ENCODE data around the gene TEAD2. TPM values are rescaled to one million over a fixed set of nuclear protein-coding genes. Genes with fewer than 3 reads are reported as not detected.

TEAD2 gene
- polyA plus RNA-seq, 1 donor: 54.4 TPM

DNA sequence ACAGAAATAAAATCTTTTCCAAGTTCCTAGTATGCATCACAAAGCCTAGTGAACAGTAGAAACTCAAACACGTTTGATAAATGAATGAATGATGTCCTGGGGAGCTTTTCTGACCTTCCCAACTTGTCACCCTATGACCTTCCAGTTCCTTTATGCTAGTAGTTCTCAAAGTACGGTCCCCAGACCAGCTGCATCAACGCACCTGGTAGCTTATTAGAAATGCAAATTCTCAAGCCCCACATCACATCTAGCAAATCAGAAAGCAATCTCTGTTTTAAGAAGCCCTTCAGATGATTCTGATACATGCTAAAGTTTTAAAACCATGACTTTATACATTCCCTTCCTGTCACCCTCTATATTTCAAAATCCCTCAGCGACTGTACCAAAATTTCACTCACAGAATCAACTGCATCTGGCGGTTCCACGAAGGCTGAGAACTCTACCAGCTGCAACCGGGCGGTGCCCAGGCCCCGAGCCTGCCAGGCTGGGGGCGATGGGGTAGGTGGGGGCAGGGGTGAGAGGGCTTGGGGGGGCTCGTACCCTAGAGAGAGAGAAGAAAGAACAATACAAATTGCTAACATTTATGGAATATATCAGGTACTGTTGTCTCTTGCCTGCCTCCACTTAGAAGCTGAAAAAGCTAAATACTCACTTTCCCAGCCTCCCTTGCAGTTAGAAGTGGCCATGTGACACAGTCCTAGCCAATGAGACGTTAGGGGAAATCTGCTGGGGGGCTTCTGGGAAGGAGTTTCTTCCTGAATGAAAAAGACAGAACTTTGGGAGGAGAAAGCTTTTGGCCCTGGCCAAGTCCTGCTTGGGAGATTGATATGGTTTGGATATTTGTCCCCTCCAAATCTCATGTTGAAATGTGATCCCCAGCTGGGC is 13.7 kb downstream of the TEAD2 start:
- DNase-seq (ENCODE audit: low read depth): no peak

DNA sequence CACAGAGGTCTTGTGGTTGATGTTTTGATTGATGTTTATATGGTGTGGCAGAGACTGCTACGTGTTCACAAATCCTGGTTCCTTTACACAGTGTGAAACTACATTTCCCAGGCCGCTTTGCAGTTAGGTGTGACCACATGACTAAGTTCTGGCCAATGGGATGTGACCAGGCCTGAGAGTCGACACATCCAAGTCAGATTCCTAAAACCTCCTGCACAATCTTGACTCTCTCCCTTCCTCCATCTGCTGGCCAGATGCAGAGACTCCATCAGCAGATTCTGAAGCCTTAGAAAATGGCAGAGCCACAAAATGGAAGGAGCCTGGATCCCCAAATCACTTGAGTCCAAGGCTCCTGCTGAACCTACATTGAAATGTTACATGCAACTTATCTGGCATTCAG is 14.4 kb downstream of the TEAD2 start:
- no peak for DNase-seq (ENCODE audit: low read depth)

- DNase-seq (ENCODE audit: low read depth): no peak
These were observed 15.0 kb downstream of the TEAD2 start for GRCh38 chr19:49347191-49347590.

- DNase-seq (ENCODE audit: low read depth): no peak
These were observed 17.5 kb downstream of the TEAD2 start for GRCh38 chr19:49344505-49345423.

GRCh38 chr19:49343123-49343522 is 19.1 kb downstream of the TEAD2 start:
- DNase-seq (ENCODE audit: low read depth): no peak

DNA sequence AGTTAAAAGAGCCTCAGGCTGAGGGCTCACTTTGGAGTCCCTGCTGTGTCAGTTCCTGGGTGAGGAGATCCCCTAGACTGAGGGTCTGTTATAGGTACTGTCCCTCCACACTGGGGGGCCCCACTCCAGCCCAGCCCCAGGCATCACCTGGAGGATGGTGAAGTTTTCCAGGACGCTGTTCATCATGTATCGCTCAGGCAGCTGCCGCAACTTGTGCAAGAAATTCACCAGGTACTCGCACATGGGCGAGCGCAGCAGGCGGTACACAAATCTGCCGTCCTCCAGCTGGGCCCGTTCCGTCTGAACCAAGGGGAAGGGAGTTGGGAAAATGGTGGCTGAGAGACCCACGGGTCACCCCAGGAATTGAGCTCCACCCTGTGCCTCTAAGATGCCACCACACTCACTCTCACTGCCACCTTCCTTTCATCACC is 19.9 kb downstream of the TEAD2 start:
- DNase-seq (ENCODE audit: low read depth): no peak

DNA sequence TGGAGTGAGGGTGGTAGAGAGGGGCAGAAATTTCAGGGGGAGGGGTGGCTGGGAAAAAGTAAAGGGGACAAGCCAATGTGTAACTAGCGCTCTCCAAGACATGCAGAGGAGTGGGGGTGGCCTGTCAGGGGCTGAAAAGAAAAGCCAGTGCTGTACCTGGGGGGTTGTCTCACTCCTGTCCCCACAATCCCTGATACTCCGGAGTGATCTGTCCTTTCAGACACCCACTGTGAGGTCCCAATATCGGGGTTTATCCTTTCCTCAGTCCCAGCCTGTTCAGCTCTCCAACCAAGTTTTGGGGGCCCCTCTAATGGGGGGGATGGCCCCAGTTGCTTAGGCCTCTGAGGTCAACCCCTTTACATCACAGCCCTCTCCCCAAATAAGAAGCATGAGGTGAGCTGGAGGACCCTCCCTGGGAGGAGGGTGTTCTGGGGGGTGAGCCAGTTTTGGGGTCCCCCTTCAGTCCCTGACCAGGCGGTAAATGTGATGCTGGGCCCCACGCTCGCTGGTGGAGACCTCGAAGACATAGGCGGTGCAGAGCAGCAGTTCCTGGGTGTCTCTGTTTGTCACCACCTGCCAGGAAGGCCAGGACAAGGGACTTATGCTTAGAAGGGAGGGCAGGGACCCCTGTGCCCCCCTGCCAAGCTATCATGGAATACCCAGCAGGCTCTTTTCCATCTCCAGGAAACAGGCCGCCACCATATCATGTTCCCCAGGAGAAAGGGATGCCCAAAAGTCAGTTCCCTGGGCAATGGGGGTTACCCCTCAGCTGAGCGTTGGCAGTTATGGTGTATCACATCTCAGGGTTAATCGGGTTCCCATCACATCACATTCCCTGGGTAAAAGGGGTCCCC is 21.1 kb downstream of the TEAD2 start:
- no peak for DNase-seq (ENCODE audit: low read depth)

DNA sequence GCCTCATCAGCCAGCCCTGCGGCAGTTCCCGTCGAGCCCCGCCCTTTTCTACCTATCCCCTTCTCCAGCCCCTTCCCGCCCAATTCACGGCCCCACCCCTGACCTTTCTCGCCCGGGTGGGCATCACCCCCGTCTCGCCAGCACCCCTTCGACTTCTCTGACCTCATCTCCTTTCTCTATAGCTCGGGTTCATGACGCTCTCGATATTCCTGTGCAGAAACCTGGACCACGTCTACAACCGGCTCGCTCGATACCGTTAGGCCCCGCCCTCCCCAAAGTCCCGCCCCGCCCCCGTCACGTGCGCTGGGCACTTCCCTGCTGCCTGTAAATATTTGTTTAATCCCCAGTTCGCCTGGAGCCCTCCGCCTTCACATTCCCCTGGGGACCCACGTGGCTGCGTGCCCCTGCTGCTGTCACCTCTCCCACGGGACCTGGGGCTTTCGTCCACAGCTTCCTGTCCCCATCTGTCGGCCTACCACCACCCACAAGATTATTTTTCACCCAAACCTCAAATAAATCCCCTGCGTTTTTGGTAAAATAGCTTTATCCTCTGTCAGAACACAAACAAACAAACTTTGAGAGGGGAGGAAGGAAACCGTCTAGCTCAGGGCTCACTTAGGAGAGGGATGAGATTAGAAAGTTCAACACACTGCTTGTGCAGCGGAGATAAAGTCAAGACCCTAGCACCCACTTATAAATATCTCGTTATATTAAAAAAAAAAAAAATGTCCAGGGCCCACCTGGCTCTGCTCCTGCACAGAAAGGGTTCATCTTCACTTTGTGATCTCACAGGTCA is 21.9 kb downstream of the TEAD2 start:
- no peak for DNase-seq (ENCODE audit: low read depth)

DNA sequence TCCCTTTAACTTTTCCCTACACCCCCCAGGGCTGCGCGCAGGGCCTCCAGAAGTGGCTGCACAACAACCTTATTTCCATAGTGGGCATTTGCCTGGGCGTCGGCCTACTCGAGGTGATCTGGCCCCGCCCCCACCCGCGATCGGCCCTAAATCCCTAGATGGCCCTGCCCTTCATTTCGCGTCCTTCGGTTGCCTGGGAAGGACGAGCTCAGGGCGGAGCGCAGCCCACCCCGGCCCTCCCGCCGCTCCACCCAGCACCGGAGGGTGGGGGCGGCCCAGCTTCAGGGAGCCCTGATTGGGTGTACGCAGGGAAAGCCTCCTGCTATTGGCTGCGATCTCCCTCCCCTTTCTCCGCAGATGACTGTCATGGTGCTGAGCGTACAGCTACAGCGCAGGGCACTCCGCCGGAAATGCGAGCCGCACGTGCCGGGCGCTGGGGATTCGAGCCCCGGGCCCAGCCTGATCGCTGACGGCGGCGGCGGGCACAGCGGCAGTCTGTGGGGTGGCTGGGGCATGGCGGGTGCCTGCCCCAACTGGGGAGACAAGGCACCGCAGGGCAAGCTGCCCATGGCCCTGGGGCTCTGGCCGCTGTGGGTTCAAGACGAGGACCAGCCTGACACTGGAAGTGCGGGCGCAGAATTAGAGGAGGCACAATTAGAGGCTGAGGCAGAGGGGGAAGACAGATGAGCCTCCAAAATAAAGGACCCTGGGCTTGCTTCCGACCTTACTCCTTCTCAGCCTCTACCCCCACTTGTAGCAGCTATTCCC is 22.7 kb downstream of the TEAD2 start:
- no peak for DNase-seq (ENCODE audit: low read depth)

GRCh38 chr19:49338691-49339300 is 23.4 kb downstream of the TEAD2 start:
- no peak for DNase-seq (ENCODE audit: low read depth)

GRCh38 chr19:49338023-49338677 is 24.1 kb downstream of the TEAD2 start:
- DNase-seq (ENCODE audit: low read depth): no peak

GRCh38 chr19:49337267-49338022 is 24.8 kb downstream of the TEAD2 start:
- DNase-seq (ENCODE audit: low read depth): no peak

GRCh38 chr19:49336482-49337266 is 25.5 kb downstream of the TEAD2 start:
- DNase-seq (ENCODE audit: low read depth): no peak

GRCh38 chr19:49335784-49336481 is 26.3 kb downstream of the TEAD2 start:
- no peak for DNase-seq (ENCODE audit: low read depth)

DNA sequence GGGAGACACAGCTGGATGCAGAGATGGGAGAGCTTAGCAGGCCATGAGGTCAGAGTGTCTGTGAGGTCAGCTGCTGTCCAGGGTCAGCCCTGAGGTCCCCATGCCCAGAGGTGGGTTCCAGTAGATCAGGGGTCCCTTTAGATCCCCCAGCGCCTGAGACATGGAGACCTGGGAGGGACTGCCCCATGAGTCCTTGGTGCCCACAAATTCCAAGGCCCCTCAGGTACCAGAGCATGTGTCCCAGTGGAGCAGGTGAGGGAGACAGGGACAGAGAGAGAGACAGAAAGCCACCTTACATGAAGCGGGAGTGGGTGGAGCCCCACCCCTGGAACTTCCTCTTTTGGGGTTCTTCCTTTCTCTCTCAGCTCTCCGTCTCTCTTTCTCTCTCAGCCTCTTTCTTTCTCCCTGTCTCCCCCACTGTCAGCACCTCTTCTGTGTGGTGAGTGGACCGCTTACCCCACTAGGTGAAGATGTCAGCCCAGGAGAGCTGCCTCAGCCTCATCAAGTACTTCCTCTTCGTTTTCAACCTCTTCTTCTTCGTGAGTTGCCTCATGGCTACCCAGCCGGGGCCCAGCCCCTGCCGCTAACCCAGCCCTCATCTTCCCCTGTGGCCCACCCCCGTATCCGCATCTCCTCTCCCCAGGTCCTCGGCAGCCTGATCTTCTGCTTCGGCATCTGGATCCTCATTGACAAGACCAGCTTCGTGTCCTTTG is 27.0 kb downstream of the TEAD2 start, which contains the start of gene CD37:
TSS of gene CD37 (plus strand) at position 336 of the 713 bp plus-strand sequence. CDS start at position 471, 135 bp downstream.
- no peak for DNase-seq (ENCODE audit: low read depth)

DNA sequence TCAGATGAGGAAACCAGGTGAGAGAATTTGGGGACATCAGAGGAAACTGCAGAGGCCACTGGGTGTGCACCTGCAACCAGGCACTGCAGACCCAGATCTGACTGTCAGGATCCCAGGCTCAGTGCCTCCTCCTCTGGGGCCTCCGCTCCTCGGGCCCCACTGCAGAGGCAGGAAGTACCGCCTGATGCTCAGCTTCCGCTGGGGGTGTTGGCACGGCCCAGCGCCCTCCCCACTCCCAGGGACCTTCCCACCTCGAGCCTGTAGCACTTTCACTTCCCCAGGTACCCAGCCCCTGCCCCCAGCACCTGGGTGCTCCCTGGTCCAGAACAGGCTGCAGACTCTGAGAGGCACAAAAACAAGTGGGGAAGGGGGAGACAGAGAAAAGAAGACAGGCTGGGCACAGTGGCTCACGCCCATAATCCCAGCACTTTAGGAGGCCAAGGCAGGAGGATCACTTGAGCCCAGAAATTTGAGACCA is 28.4 kb downstream of the TEAD2 start:
- no peak for DNase-seq (ENCODE audit: low read depth)
